ENCODE data around the gene TRMT1. TPM values are rescaled to one million over a fixed set of nuclear protein-coding genes. Genes with fewer than 3 reads are reported as not detected.

Gene TRMT1
- total RNA-seq, 1 experiment from 2014 or later = 107 TPM

DNA sequence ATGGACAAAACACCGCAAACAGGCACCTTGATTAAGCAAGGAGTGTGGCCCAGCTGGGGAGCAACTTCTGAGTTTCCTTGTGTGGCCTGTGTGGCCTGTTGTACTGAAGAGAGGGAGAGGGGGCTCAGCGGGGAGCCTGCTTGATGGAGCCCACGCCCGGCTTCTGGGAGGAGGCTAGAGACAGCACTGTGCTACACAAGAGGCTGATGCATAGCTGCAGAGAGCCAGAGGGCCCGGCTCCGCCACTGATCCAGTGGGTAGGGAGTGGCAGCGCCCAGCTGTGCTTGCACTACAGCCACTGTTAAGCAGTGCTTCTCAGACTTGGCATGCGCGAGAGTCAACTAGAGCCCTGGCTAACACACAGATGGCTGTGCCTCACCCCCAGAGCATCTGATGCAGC is 32.9 kb downstream of the TRMT1 start:
- in situ Hi-C loops (cut with HindIII; ENCODE audit: low pct_unique_long_range_greater_than_20kb, low sequenced_read_pairs) = no loop called here
- DNase-seq (ENCODE audit: low read depth) = no peak

DNA sequence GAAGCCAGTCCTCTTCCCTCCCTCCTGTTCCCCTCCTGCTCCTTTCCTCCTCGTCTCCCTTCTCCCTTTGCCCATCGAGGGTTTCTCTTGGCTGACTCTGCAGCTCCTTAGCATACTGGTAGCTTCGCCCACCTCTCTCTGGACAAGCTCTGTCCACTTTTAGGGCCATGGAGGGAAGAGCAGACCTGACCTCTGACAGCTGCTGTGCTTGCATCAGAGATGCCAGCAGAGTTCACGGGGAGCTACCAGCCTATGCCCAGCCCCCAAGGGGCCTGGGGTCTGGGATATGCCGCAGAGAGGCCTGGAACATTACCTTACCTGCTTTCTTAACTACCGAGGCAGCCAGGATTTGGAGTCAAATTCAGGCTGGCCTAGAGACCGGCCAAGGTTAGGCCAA is 33.5 kb downstream of the TRMT1 start:
- no peak for DNase-seq (ENCODE audit: low read depth)
- in situ Hi-C loops (cut with HindIII; ENCODE audit: low pct_unique_long_range_greater_than_20kb, low sequenced_read_pairs) = no loop called here

- in situ Hi-C loops (cut with HindIII; ENCODE audit: low pct_unique_long_range_greater_than_20kb, low sequenced_read_pairs) = no loop called here
- no peak for DNase-seq (ENCODE audit: low read depth)
Measured at GRCh38 chr19:13082192-13083007, 34.1 kb downstream of the TRMT1 start.

- in situ Hi-C loops (cut with HindIII; ENCODE audit: low pct_unique_long_range_greater_than_20kb, low sequenced_read_pairs) = no loop called here
- DNase-seq (ENCODE audit: low read depth) = no peak
Measured at GRCh38 chr19:13079542-13079986, 37.0 kb downstream of the TRMT1 start.

DNA sequence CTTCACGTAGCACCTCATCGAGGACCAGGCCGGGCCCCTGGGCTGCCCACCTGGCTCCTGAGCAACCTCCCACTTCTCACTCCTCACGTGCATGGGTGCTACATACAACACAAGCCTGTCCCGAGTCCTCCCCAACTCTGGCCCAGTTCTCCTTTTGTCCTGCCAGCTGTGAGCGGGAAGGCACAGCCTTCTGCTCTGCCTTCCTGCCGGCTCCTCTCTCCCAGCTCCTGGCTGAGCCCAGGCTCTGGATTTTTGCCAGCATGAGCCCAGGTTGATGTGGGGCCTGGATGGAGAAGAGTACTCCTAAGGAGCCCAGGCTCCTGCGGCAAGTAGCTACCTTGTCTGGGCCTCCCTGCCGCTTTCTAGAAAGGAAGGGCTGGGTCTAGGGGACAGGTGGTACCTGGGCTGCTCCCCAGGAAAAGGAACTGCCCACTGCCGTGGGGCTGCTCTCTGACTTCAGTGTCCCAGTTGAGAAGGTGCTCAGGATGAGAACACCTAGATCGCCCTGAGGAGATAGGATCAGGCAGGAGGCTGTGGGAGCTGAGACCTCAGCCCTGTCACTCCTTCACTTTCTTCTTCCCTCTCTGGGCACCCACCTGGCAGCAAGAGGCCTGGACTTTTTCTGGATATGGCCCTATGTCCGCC is 37.5 kb downstream of the TRMT1 start:
- no peak for DNase-seq (ENCODE audit: low read depth)
- in situ Hi-C loops (cut with HindIII; ENCODE audit: low pct_unique_long_range_greater_than_20kb, low sequenced_read_pairs) = no loop called here

DNA sequence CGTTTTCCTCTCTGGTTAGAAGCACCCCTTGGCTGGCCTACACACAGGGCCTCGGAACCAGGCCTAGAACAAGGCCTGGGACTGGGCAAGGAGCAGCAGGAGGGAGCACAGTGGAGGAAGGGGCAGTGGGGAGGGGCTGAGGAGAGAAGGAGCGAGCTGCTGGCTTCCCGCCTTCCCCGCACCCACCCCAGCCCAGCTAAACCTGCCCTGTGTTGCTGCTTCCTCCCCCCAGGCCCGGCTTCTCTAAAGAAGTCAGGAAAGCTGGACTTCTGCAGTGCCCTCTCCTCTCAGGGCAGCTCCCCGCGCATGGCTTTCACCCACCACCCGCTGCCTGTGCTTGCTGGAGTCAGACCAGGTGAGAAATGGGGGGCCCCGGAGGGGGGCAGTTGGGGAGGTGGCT is 38.2 kb downstream of the TRMT1 start:
- in situ Hi-C loops (cut with HindIII; ENCODE audit: low pct_unique_long_range_greater_than_20kb, low sequenced_read_pairs) = no loop called here

DNA sequence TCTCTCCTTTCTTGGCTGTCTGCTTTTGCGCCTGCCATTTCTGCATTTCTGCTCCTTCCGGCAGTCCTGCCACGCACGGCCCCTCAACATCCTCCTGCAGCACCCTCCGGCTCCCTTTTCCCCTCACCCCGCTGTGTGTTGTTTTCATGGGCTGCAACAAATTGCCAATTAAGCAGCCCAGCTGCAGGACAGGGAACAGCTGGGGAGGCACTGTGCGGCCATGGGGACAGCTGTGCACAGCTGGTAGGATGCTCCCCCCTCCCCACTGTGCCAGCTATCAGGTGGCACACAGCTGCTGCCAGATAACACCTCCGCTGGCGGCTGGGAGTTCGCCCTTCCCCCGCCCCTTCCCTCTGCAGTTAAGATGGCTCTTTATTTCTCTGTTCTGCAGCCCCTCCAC is 39.3 kb downstream of the TRMT1 start:
- in situ Hi-C loops (cut with HindIII; ENCODE audit: low pct_unique_long_range_greater_than_20kb, low sequenced_read_pairs) = no loop called here

More for the DNA sequence above, 38.2 kb downstream of the TRMT1 start:
- no peak for DNase-seq (ENCODE audit: low read depth)

GRCh38 chr19:13076787-13077186 is 39.8 kb downstream of the TRMT1 start:
- in situ Hi-C loops (cut with HindIII; ENCODE audit: low pct_unique_long_range_greater_than_20kb, low sequenced_read_pairs) = no loop called here
- no peak for DNase-seq (ENCODE audit: low read depth)

More for the DNA sequence above, 39.3 kb downstream of the TRMT1 start:
- no peak for DNase-seq (ENCODE audit: low read depth)

GRCh38 chr19:13076320-13076719 is 40.2 kb downstream of the TRMT1 start:
- in situ Hi-C loops (cut with HindIII; ENCODE audit: low pct_unique_long_range_greater_than_20kb, low sequenced_read_pairs) = no loop called here
- DNase-seq (ENCODE audit: low read depth) = no peak

DNA sequence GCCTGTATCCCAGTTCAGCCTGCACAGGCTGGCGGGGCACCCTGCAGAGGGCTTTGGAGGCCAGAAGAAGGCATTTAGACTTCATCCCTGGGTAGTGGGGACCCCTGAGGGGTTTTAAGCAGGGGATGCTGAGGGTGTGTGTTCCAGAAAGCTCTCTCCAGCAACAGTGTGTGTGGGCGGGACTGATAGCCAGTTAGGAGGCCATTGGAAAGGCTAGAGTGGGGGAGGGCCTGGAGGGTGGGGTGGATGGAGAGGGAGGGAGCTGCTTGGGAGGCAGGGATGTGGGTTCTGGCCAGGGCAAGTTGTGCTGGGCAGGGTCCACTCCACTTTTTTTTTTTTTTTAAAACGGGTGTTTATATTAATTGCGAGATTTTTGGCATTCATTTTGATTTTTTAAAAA is 42.2 kb downstream of the TRMT1 start:
- in situ Hi-C loops (cut with HindIII; ENCODE audit: low pct_unique_long_range_greater_than_20kb, low sequenced_read_pairs) = no loop called here
- DNase-seq (ENCODE audit: low read depth) = no peak

- in situ Hi-C loops (cut with HindIII; ENCODE audit: low pct_unique_long_range_greater_than_20kb, low sequenced_read_pairs) = no loop called here
Measured at GRCh38 chr19:13073263-13073662, 43.3 kb downstream of the TRMT1 start.

GRCh38 chr19:13072188-13072908 is 44.2 kb downstream of the TRMT1 start:
- in situ Hi-C loops (cut with HindIII; ENCODE audit: low pct_unique_long_range_greater_than_20kb, low sequenced_read_pairs) = no loop called here
- no peak for DNase-seq (ENCODE audit: low read depth)

More at GRCh38 chr19:13073263-13073662, 43.3 kb downstream of the TRMT1 start:
- no peak for DNase-seq (ENCODE audit: low read depth)

- in situ Hi-C loops (cut with HindIII; ENCODE audit: low pct_unique_long_range_greater_than_20kb, low sequenced_read_pairs) = no loop called here
- no peak for DNase-seq (ENCODE audit: low read depth)
Measured at GRCh38 chr19:13071444-13072187, 44.9 kb downstream of the TRMT1 start.

DNA sequence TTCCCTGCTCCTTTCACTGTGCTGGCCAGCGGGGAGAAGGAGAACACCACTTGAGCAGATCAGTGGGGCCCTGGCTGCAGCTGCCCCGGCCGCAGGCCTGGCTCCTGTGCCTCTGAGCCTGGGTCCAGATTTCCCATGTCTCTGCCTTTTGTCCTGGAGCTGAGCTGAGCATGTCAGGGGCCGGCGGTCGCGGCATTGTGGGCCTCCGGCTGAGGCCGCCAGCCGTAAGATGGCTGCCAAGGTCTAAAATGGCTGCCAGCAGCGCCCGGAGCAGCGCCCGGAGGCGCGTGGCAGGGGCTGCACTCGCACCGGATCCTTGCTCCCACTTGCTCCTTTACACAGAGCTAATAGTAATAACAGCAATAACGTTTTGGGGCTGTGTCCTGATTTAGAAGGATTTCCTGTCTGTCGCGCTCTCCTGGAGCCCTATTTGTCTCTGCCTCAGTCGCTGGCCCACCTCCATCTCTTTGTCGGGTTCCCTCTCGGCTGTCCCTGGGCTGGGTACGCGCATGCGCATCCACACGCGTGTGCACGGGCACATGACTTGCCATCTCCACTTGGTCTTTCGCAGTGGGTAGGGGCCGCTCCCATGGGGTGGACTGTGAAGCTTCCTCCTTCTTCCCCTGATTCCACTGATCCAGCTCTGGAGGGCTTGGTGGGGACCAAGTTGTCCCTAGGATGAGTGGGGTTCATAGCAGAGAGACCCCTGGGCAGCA is 46.0 kb downstream of the TRMT1 start:
- DNase-seq (ENCODE audit: low read depth) = no peak
- in situ Hi-C loops (cut with HindIII; ENCODE audit: low pct_unique_long_range_greater_than_20kb, low sequenced_read_pairs) = no loop called here

GRCh38 chr19:13069415-13070359 is 46.9 kb downstream of the TRMT1 start:
- in situ Hi-C loops (cut with HindIII; ENCODE audit: low pct_unique_long_range_greater_than_20kb, low sequenced_read_pairs) = no loop called here
- DNase-seq (ENCODE audit: low read depth) = no peak

GRCh38 chr19:13068085-13068846 is 48.3 kb downstream of the TRMT1 start:
- no peak for DNase-seq (ENCODE audit: low read depth)
- in situ Hi-C loops (cut with HindIII; ENCODE audit: low pct_unique_long_range_greater_than_20kb, low sequenced_read_pairs) = no loop called here

All from Caki2 (cell line).